Skin of body (tissue), 2 donors: ENCODE results near the gene JAG2. TPM values are rescaled to one million over a fixed set of nuclear protein-coding genes. Genes with fewer than 3 reads are reported as not detected.

Experiments
- DNase-seq: peaks from one replicate; lab custom pipeline; 2025; lab: John Stamatoyannopoulos, UW
- total RNA-seq: library from RNA; depleted of rRNA; stranded (reverse); fragments of >200 nt; gene quantifications from one replicate; pipeline ENCODE4 v1.2.3, GENCODE V29; 2014

Gene JAG2
- total RNA-seq, 1 donor from 2014 or later = 27.0 TPM

DNA sequence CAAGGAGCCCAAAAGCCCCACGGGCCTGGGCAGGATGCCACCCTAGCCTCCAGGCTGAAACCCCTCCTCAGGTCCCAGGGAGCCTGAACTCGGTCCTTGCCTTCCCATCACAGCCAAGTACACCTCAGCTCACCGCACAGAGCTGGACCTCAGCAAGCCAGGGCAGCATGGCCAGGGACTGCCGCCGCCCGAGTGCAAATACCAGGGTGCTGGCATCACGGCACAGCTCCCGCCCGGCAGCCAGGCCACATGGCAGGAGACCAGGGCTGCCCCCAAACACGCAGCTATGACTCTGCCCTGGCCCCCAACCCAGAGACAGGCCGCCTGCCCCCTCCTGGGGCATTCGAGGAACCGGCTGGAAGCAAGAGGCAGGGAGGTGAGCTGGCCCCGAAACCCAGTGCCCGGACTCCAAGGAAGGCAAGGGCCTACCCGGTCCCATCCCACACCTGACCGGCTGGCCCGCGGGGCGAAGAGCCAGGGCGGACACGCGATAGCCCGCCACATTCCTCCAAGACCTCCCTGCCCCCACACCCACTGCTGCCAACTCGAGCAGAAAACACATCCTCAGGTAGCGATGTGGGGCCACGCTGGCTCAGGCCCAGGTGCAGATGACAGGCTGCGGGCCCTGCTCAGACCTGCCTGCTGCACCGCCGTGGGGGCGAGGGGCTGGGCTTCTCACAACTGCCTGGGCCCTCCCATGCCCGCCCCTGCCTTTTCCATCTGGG, 2.7 kb downstream of the JAG2 start:
- DNase-seq = no peak

DNA sequence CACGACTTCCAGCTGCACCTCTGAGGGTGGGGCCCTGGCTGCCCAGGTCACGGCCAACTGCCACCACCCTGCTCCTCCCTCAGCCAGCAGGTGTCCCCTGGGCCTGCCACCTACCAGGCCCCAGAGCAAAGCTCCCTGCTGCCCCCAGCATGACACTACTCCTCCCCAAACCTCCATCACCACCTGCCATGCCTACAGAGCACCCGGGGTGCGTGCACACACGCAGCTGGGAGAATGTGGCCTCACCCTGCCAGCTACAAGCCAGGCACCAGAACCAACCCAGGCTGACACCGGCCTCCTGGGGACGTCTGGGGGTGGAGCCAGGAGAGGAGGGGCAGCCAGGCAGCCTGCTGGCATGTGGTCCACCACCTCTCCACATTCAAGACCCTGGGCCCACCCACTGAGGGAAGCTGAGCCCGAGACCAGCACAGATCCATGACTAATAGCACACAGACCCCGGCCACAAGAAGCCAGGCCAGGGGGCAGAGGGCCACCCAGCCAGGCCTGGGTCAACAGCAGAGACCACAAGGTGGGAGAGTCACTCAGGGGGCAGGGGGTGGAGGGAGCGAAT, 3.4 kb downstream of the JAG2 start:
- DNase-seq = no peak

DNA sequence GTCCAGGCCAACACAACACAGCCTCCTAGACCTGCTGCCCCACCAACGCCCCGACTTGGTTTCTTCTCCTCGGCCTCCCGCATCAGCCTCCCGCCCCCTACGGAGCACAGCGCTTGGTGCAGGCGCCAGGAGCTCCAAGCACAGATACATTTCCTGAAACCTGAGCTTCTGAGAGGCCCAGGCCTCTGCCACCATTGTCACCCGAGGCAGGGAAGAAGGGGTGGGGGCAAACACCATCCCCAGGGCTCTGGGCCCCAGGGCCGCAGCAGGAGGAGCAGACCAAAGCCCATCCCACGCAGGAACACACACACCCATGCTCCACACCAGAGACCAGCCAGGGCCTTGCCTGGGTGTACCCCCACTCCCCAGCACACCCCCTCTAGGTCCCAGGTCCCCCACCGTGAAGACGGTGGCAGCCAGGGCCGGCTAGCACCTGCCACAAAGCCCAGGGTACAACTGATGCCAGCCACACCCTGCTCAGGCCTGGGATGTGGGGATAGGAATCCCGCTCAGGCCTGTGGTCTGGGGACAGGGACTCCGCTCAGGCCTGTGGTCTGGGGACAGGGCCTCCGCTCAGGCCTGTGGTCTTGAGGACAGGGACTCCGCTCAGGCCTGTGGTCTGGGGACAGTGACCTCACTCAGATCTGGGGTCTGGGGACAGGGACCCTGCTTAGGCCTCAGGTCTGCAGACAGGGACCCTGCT, 5.4 kb downstream of the JAG2 start:
- DNase-seq = no peak

DNA sequence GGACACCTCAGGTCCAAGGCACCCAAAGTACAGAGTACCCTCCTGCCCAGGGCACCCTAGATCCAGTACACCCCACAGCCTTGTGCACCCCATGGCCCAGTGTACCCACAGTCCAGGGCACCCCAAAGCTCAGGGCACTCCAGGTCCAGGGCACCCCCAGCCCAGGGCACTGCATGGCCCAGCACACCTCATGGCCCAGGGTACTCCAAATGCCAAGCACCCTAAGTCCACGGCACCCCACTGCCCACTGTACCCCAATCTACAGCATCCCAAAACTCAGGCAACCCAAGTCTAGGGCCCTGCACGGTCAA, 6.0 kb downstream of the JAG2 start:
- no peak for DNase-seq

DNA sequence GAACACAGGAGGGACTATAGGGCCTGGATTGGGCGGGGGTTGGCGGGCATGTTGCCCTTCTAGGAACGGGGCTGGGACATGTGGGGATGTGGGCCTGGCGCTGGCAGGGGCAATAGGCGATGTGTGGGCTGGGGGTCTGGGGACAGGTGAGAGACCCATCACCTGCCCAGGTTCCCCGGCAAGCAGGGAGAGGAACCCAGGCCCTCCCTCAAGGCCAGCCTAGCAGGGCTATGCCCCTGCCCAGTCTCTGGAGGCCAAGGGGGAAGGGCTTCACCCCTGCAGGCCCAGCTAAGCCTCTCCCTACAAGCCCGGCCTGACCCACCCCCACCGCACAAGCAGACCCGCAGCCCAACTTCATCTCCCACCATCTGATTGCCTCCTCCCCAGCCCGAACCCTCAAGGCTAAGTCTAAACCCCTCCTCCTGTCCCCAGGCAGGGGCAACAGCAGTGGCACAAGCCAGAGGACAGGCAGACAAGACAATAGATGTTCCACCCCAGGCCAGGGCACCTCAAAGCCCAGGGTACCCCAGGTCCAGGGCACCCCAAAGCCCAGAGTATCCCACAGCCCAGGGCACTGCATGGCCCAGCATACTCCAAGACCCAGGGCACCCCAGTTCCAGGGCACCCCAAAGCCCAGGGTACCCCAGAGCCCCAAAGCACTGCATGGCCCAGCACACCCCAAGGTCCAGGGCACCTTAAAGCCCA, 6.5 kb downstream of the JAG2 start:
- no peak for DNase-seq

DNA sequence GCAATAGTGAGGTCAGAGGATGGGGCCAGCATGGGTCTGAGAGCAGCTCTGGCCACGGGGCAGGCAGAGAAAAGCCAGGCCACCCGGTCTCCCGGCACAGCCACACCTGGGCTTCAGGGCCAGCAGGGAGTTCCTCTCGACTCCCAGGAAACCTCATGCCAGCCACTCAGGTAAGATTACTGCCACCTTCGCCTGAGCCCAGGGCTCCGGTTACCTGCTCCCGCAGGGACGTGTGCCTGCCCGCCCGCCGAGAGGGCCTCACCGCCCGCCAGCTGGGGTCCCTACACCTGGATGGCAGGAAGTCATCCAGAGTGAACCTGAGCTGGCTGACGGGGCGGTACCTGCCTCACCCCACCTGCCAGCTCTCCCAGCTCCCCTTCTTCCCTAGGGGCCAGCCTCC, 7.3 kb downstream of the JAG2 start:
- DNase-seq = no peak

DNA sequence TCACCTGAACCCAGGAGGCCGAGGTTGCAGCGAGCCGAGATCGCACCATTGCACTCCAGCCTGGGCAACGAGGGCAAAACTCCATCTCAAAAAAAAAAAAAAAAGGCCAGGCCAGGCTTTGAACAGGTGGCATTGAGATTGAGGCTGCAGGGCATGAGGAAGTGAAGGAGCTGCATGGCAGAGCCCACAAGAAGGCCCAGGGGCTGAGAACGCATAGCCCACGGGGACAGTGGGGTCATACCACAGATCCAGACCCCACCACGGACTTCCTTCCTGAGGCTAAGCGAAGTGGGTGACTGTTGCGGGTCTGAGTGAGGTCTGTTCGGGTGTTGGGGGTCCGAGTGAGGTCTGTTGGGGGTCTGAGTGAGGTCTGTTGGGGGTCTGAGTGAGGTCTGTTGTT, 7.8 kb downstream of the JAG2 start:
- DNase-seq = no peak

DNA sequence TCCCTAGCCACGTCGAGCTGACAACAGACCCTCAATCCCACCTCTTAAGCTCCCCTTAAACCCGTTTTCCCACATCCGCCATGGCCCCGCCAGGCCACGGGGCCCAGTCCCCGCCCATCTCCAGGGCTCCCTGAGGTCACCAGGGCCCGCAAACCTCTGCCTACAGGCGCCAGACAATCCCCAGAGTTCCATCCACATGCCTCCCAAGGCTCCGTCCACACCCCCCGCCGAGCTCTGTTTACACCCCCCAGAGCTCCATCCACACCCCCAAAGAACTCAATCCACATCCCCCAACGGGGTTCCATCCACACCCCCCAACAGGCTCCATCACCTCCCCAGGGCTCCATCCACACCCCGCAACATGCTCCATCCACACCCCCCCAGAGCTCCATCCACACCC, 9.2 kb downstream of the JAG2 start:
- no peak for DNase-seq

DNA sequence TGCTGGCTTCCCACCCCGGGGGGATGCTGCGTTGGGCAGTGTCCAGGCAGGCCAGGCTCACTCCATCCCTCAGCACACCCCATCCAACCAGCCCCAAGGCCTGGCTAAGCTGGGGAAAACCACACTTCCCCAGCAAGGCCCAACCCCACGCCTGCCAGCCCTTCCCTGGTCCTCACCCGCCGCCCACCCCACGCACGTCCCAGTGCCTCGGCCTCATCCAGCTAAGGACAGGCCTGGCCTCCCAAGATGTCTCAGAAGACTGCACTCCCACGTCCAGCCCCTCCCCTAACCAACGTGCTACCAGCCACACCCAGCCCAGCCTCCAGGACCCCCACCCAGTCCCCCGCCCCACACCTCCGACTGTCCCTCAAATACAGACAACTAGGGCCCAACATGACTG, 9.8 kb downstream of the JAG2 start:
- no peak for DNase-seq

DNA sequence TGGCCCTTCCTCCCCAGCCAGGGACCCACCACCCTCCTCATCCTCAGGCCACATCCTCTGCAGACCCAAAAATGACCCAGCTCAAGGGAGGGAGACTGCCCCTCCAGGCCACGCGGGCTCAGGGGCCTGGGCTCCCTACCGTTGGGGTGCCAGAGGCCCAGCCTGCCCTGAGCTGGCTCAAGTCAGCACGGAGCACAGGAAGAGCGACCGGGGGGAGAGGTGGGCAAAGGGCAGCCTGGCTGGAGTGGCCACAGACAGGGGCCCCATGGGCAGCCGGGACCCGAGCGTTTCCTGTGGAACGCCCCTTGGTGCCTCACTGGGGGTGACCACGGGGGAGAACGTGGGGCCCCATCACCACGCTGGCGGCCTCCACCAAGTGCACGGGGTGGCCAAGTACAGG, 10.7 kb downstream of the JAG2 start:
- DNase-seq = no peak

DNA sequence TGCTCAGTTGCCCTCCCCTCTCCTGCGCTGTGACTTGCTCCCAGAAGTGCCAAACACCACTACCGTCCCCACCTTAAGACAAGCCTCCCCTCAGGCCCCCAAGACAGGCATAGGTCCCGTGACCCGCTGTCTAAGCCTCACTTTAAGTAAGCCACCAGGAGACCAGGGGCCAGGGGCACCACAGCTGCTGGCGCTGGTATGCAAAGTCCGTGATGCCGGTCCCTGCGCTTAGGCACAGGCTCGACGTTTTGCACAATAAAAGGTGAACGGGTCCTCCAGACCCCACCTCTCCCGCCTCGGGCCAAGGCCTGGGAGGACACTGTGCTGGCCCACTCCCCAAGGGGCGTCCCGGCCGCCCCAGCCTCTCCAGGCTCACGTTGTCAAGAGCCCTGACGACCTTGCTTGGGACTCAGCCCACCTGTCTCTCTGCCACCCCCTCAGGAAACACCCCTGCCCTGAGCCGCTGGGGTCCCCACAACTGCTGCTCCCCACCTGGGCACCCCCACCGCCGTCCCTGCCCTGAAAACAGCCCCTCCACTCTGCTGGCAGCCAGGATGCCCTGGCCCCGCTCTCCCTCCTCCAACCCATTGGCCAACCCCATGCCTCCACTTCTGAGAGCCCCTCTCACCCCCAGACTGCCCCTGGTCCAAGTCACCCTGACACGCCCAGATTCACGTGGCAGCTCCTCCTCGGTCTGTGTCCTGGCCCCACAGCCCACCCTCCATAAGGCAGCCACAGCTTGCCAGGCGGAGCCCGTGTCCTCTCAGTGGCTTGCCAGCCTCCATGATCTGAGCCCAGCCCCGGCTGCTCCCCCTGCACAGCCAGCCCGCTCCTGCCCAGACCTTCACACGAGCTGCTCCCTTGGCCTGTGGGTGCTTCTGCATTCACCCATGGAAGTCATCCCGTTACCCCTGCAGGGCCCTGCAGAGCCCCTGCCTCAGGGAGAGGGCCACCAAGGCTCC, 11.9 kb downstream of the JAG2 start:
- DNase-seq = no peak

DNA sequence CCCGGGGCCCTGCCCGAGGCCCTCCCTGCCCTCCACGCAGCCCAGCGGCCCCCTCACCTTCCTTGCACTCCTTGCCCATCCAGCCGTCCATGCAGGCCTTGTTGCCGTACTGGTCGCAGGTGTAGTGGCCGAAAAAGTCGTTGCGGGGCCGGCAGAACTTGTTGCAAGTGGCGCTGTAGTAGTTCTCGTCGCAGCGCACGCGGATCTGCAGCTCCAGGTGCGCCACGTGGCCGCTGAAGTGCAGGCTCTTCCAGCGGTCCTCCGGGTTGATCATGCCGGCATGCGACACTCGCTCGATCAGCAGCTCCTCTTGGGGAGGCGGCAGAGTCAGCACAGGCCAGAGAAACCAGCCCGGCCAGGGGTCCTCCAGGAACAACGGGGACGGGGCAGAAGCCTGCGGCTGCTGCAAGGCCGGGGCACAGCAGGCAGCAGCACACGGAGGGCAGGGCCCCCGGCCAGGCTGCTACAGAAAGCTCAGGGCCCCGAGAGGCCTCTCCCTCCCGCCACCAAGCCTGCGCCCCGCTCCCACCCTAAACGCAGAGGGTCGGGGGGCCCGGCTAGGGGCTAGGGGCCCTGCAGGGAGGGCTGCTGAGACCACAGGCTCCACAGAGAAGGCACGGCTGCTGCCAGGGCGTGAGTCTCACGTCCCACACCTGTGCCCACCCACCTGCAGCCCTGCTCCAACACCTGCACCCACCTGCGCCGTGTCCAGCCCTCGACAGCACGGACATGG, 12.7 kb downstream of the JAG2 start:
- DNase-seq = no peak

DNA sequence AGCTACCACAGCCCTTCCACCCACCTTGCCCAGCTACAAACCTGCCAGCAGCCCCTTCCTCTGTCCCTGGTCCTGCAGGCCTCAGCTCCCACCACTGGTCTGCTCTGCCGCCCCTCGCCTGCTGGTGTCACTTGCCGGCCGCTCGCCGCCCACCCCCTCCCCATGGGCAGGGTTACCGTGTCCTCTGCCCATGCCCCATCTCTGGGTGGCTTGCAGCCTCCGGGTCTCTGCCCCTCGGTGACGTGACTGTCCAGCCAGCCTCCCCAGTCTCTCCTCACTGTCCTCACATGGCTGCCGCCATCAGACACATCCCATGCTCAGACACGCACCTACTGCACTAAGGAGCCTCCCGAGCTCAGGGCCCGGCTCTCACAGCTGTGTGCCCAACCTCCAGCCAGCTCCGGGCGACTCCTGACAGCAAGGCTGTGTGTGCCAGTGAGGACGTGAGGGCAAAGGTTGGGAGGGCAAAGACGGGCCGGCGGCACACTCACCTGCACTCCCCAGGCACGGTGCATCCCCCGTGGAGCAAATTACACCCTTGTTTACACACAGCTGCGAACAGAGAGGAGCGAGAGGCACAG, 13.4 kb downstream of the JAG2 start:
- no peak for DNase-seq

DNA sequence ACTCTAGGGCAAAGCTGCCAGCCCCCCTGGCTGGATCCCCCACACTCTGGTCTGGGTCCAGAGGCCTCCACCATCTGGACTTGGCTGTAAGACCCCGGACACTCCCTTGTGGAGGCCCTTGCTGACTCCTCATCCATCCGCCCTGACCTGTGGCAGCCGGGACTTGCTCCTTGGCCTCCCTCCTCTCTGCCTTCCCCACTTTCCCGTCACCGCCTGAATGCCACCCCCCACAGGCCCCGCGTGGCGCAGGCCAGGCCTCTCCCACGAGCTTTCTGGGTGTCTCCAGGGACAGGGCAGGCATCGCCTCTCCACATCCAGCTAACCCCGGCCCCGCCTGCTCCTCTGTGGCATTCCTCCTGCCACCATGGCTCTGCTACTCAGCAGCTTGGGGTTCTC, 14.1 kb downstream of the JAG2 start:
- no peak for DNase-seq

DNA sequence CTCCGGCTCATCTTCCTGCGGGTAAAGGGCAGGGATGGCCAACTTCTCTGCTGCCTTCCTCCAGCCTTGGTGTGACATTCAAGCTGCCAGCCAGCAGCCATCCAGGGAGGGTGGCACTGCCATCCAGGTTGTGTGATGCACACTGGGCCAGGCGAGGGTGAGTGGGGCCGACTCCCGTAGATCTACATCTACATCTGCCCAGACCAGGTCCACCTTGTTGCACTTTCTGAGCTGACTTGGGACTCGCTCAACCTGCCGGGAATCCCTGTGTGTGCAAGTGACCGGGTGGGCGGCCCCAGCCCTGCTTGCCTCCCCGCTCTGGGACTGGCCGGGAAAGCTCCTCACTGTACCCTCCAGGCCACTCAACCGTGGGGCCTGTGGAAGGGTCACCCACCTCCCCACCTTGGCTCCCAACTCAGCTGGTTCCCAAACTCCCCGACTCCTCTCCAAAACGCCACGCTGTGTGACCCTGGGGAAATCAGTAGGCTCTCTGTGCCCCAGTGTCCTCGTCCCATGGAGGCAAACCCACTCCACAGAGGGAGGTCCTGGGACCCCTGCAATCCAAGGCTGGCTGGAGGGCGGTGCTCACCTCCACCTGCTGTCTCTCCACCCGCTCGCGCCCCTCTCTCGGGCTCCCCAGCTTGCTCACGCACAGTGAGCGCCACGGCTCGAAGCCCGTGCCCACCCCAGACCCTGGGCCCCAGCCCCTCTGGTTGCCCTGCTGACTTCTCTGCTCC, 14.7 kb downstream of the JAG2 start:
- DNase-seq = no peak

DNA sequence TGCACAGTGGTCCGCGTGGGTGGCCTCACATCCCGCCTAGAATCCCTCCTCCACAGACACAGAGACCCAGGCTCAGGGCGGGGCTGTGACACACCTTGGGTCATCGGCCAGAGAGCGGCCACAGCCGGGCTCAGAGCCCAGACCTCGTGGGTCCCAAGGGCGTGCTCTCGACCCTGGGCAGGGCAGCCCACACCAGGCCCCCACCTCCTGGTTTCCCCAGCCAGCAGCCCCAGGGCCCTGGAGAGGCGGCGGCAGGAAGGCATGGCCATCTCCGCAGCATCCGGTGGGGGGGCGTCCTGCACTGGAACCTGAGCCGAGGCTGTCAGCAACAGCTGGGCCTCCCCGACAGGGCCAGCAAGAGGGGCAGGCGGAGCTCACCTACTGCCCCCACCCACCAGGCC, 15.2 kb downstream of the JAG2 start:
- DNase-seq = no peak

DNA sequence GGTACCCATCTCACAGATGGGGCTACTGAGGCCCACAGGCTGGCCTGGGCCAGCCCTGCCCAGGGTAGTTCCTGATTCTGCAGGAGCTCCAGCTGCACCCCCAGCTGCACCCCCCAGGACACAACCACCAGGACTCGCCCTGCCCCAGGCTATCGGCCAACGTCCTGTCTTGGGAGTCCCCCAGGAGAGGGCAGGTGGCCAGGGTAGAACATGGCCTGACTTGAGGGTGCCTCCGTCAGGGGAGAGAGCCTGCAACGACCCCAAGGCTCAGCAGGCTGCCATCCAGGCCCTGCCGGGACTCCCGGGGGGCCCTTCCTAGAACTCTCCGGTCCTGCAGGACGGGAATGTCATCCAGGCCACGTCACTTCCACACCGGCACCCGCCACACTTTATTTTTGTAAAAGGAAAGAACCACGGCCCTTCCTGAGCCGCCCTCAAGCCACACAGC, 15.8 kb downstream of the JAG2 start:
- no peak for DNase-seq

DNA sequence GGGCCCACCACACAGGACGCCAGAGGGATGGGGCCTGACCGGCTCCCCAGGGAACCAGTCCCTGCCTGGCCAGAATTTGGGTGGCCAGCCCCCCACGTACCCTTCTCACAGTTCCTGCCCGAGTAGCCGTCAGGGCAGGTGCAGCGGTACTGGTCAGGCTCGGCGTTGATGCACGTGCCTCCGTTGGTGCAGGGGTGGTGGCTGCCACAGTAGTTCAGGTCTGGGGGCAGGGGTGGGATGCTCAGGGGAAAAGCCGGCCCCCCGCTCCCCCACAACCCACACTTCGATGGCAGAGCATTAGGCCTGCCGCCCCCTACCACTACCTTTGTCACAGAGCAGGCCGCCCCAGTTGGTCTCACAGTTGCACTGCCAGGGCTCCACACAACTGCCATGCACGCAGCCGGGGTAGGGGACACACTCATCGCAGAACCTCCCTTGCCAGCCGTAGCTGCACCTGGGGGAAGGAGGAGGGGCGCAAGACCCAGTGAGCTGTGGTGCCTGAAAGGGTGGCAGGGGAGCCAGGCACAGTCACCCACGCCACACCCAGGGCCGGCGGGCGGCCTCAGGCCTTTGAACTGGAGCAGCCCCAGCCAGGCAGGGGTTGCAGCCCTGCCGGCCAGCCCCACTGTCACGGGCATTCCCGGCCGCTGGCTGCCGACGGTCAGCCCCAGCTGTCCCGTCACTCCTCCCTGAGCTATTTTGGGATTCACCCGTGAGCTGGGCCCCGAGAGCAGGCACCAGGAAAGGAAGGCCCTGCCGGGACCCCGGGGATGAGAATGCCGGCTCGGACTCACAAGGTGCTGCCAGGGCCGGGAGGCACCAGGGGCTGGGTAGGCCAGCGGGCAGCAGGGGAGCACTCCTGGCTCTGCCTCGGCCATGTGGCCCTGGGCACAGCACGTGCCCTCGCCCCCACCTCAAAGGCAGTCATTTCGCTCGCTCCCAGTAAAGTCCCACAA, 16.5 kb downstream of the JAG2 start:
- DNase-seq = no peak
